K562 (cell line): ENCODE results near the gene ANKRD44. TPM values are rescaled to one million over a fixed set of nuclear protein-coding genes. Genes with fewer than 3 reads are reported as not detected.

Source experiments
- ATAC-seq: fragments of 200-7000 bp; cut with Tn5 transposase; 3 replicates; pipeline ENCODE4 v1.9.1; 2020; ENCODE audit warnings: moderate library complexity
- BruUV-seq: library from RNA; stranded (reverse); fragments of 400-500 nt; replicated peaks from 2 replicates; lab custom pipeline; 2021; lab: Mats Ljungman, UMichigan
- CTCF ChIA-PET: fragments of 300-600 bp; formaldehyde crosslinking; extraction: SDS; loops from one replicate; lab custom pipeline; 2021; ENCODE audit warnings: low intra/inter-chr PET ratio; lab: Yijun Ruan, JAX
- POLR2A ChIA-PET: fragments of 300-600, 350-650 bp; sonication (Branson Sonifier 250); formaldehyde crosslinking; extraction: SDS; loops from one replicate; lab custom pipeline; 2021; ENCODE audit warnings: antibody characterized with exemption, inconsistent platforms; lab: Yijun Ruan, JAX
- DNase-seq, 4 experiments: peaks; one replicate each; pipeline versions ENCODE4 v3.0.0 to v3.0.0-alpha.2; 2011 to 2018; ENCODE audit warnings: low spot score in 3 of 4, mixed read lengths in 3 of 4; ENCODE audit errors: extremely low read depth in 1 of 4
- FAIRE-seq: peaks from 2 replicates; lab custom pipeline; 2011; peaks lifted over from hg19 to GRCh38; lab: Jason Lieb, UNC
- H2AFZ ChIP-seq: 2 replicates; pipeline ENCODE4 v1.6.0; 2011; ENCODE audit warnings: low read depth, low read length, control low read depth, inconsistent platforms
- H3K27ac ChIP-seq: fragments of 200-600 bp; 3 replicates; pipeline ENCODE4 v1.8.0; 2011; ENCODE audit warnings: low read depth, mild to moderate bottlenecking, control low read depth, inconsistent platforms, low read length, moderate library complexity, mixed read lengths; ENCODE audit errors: extremely low read depth
- H3K27me3 ChIP-seq, 2 experiments: fragments of 300-600 bp in 1 of 2; 2 replicates in 1 of 2; 3 replicates in 1 of 2; pipeline versions ENCODE4 v1.6.0 to v1.8.0; 2011; ENCODE audit warnings: inconsistent platforms in 2 of 2, low read length in 2 of 2, mild to moderate bottlenecking in 1 of 2, mixed read lengths in 1 of 2, moderate library complexity in 1 of 2; ENCODE audit not compliant: control insufficient read depth in 2 of 2, insufficient read depth in 2 of 2
- H3K36me3 ChIP-seq: fragments of 300-600 bp; 3 replicates; pipeline ENCODE4 v1.8.0; 2011; ENCODE audit warnings: mild to moderate bottlenecking, low read length, inconsistent platforms; ENCODE audit not compliant: control insufficient read depth, insufficient read depth
- H3K4me1 ChIP-seq, 2 experiments: fragments of 200-600 bp in 1 of 2; replicated peaks in 1 of 2; 2 replicates in 1 of 2; 3 replicates in 1 of 2; pipeline versions ENCODE4 v1.5.1 to v1.8.0; 2011; ENCODE audit warnings: inconsistent platforms in 2 of 2, low read length in 2 of 2, mild to moderate bottlenecking in 1 of 2, mixed read lengths in 1 of 2, moderate library complexity in 1 of 2; ENCODE audit not compliant: control insufficient read depth in 2 of 2, insufficient read depth in 2 of 2
- H3K4me2 ChIP-seq: 2 replicates; pipeline ENCODE4 v1.6.1; 2011; ENCODE audit warnings: low read length, control low read depth, inconsistent platforms, mixed read lengths; ENCODE audit not compliant: insufficient read depth
- H3K4me3 ChIP-seq: fragments of 200-600 bp; sonication (generic), shearing (Covaris generic); 2 replicates; pipeline ENCODE4 v1.5.1; 2016; ENCODE audit warnings: control low read depth, inconsistent platforms
- H3K79me2 ChIP-seq: fragments of 200-600 bp; 3 replicates; pipeline ENCODE4 v1.8.0; 2011; ENCODE audit warnings: low read length, inconsistent platforms; ENCODE audit not compliant: control insufficient read depth, insufficient read depth
- H3K9ac ChIP-seq, 2 experiments: 2 replicates each; pipeline versions ENCODE4 v1.6.0 to v1.6.1; 2011; ENCODE audit warnings: low read depth in 2 of 2, low read length in 2 of 2, control low read depth in 1 of 2, inconsistent platforms in 1 of 2, mild to moderate bottlenecking in 1 of 2, mixed read lengths in 1 of 2; ENCODE audit not compliant: insufficient read depth in 1 of 2
- H3K9me1 ChIP-seq: one replicate; pipeline ENCODE4 v1.6.0; 2011; ENCODE audit warnings: inconsistent platforms, mild to moderate bottlenecking, low read length, moderate library complexity; ENCODE audit not compliant: control insufficient read depth, insufficient read depth
- H3K9me3 ChIP-seq: replicated peaks from 2 replicates; pipeline ENCODE4 v1.5.1; 2011; ENCODE audit warnings: low read depth, low read length, inconsistent platforms; ENCODE audit not compliant: control insufficient read depth, insufficient read depth
- H4K20me1 ChIP-seq: replicated peaks from 2 replicates; pipeline ENCODE4 v1.6.1; 2011; ENCODE audit warnings: low read length, inconsistent platforms, mixed read lengths; ENCODE audit not compliant: control insufficient read depth, insufficient read depth
- CREB3 ChIP-seq: fragments of 450-650 bp; conservative IDR thresholded peaks from 2 replicates; pipeline ENCODE4 v1.6.1; 2016; ENCODE audit warnings: missing genetic modification characterization, low read depth, mild to moderate bottlenecking, missing compliant biosample characterization, moderate library complexity
- HMBOX1 ChIP-seq: sonication (generic); IDR thresholded peaks from 2 replicates; pipeline ENCODE4 v1.6.1; 2016
- SOX6 ChIP-seq: fragments of 450-650 bp; IDR thresholded peaks from 2 replicates; pipeline ENCODE4 v1.6.1; 2014; ENCODE audit warnings: mild to moderate bottlenecking
- SPI1 ChIP-seq: IDR thresholded peaks from 2 replicates; pipeline ENCODE4 v1.6.1; 2011; ENCODE audit warnings: low read depth, low read length, control low read depth, borderline replicate concordance
- STAG1 ChIP-seq: sonication (generic); formaldehyde crosslinking; IDR thresholded peaks from 2 replicates; pipeline ENCODE4 v1.5.0; 2020; ENCODE audit warnings: missing genetic modification reagents, borderline replicate concordance
- THRB ChIP-seq: fragments of 450-650 bp; formaldehyde crosslinking; conservative IDR thresholded peaks from 2 replicates; pipeline ENCODE4 v1.4.0; 2022; ENCODE audit warnings: mild to moderate bottlenecking, missing genetic modification characterization
- ZNF134 ChIP-seq: fragments of 250-450 bp; sonication (Bioruptor Pico); conservative IDR thresholded peaks from 2 replicates; pipeline ENCODE4 v1.4.0; 2020
- ZNF395 ChIP-seq: fragments of 200-800 bp; sonication (Bioruptor generic); IDR thresholded peaks from 2 replicates; pipeline ENCODE4 v1.6.1; 2017; ENCODE audit warnings: missing genetic modification characterization, missing compliant biosample characterization
- WGBS: fragments of 100-300 bp; shearing (Covaris generic); methylation state at CpG from one replicate; pipeline ENCODE4 v1.1.6; 2016; ENCODE audit warnings: low coverage, mixed read lengths; ENCODE audit not compliant: insufficient coverage; ENCODE audit errors: missing lambda C conversion rate; 5-methylcytosine and 5-hydroxymethylcytosine counted together
- in situ Hi-C: fragments of 300-500 bp; cut with MboI; formaldehyde crosslinking; loops from 4 replicates; pipeline ENCODE4 v1.15.0; 2018; ENCODE audit warnings: inconsistent platforms, mixed read lengths
- intact Hi-C: fragments of 100-400 bp; cut with micrococcal nuclease; formaldehyde crosslinking; loops from 2 replicates; pipeline ENCODE4 v1.14.2; 2022
- polyA plus RNA-seq, 8 experiments: library from polyadenylated mRNA; depleted of rRNA in 4 of 8; stranded (reverse) in 5 of 8; unstranded in 3 of 8; fragments of >200 nt; fragmentation: Nextera tagmentation in 2 of 8; fragmentation: Illumina TruSeq in 1 of 8; extraction: Ambion mirVana in 2 of 8; extraction: Trizol in 1 of 8; gene quantifications; 2 replicates each; pipeline versions ENCODE4 v1.2.1 to v1.2.3, GENCODE V29; 2011 to 2014; ENCODE audit warnings: inconsistent platforms in 1 of 8, missing spikeins in 1 of 8
- total RNA-seq, 7 experiments: library from RNA; depleted of rRNA in 6 of 7; stranded (reverse); fragments of >200 nt in 6 of 7; fragmentation: Illumina TruSeq in 2 of 7; extraction: Trizol in 2 of 7; gene quantifications; 2 replicates each; pipeline versions ENCODE4 v1.2.1 to v1.2.3, GENCODE V29; 2011 to 2021; ENCODE audit warnings: low replicate concordance in 1 of 7

The ANKRD44 gene
- total and polyA plus RNA-seq, 9 of the 15 experiments (the other 6 are each of a cell fraction or from before 2014, with no cell fraction given), result 0.03 to 0.64 (median 0.07) TPM; not detected in 3

GRCh38 chr2:197145471-197146056 is 165.0 kb downstream of the ANKRD44 start:
- Histone ChIP-seq H3K27ac (no peak overlapping the region), H3K4me2 (no peak overlapping the region), H3K9me3 (no peaks in the 10 kb centered on the region), H3K36me3 (no peaks in the 10 kb centered on the region), H3K27me3 (no peaks in the 10 kb centered on the region), H3K79me2 (no peaks in the 10 kb centered on the region), H4K20me1 (no peaks in the 10 kb centered on the region), H3K9me1 (no peaks in the 10 kb centered on the region), H3K4me1 (no peaks in the 10 kb centered on the region), H3K4me3 (no peak overlapping the region), H3K9ac (no peak overlapping the region), H2AFZ (no peak overlapping the region)
- TF ChIP-seq SOX6 (peak; percentile 20; the same call in 1 of the 2 replicates), HMBOX1 (0 out of 2 replicates have a peak, but pooled peaks have one; percentile 41), SPI1 (peak; percentile 65; the same call in 1 of the 2 replicates), ZNF134 (CRISPR knock-in tag) (no peak)
- FAIRE-seq, result no peak
- ATAC-seq, result no peak
- 0% methylated on average over 4 of the region's 4 CpGs for WGBS
- no TSS peak for BruUV-seq
- intact Hi-C loops, result no loop called here
- CTCF ChIA-PET, result no interaction called here
- in situ Hi-C loops, result no loop called here
- no peak for DNase-seq
- POLR2A ChIA-PET, result no interaction called here

- Histone ChIP-seq H3K27ac (no peak overlapping the region), H3K9ac (no peak overlapping the region), H3K9me3 (no peaks in the 10 kb centered on the region), H3K36me3 (no peaks in the 10 kb centered on the region), H2AFZ (no peak overlapping the region), H3K4me3 (no peak overlapping the region), H4K20me1 (no peaks in the 10 kb centered on the region), H3K4me2 (no peak overlapping the region), H3K9me1 (no peaks in the 10 kb centered on the region), H3K4me1 (no peaks in the 10 kb centered on the region), H3K27me3 (no peaks in the 10 kb centered on the region), H3K79me2 (no peaks in the 10 kb centered on the region)
- no peak for DNase-seq
- in situ Hi-C loops, result no loop called here
- 0% methylated on average over 1 of the region's 1 CpG for WGBS
- ChIA-PET POLR2A (no interaction called here), CTCF (no interaction called here)
- no peak for ATAC-seq
- intact Hi-C loops, result no loop called here
- no TSS peak for BruUV-seq
- no peak for FAIRE-seq
- TF ChIP-seq CREB3 (tag), result no peak
- no peak for TF ChIP-seq THRB (CRISPR knock-in tag)
- TF ChIP-seq ZNF395 (CRISPR knock-in tag), result no peak
- TF ChIP-seq STAG1 (CRISPR knock-in tag), result no peak
Observed at GRCh38 chr2:197144183-197144582, 166.4 kb downstream of the ANKRD44 start.
